Fibroblast of villous mesenchyme (primary cell): ENCODE data around the gene KDM6A. TPM values are rescaled to one million over a fixed set of nuclear protein-coding genes. Genes with fewer than 3 reads are reported as not detected.
"Not testable (repeated sequence)": the region's sequence is repeated elsewhere in the genome, so short reads cannot be mapped to it uniquely, and the experiment has no call there.

Experiments used
- DNase-seq: peaks from one replicate; pipeline ENCODE4 v3.0.0-alpha.2; 2010; ENCODE audit warnings: low read depth
- H3K4me3 ChIP-seq: 2 replicates; pipeline ENCODE4 v1.5.1; 2011; ENCODE audit warnings: low read depth, mild to moderate bottlenecking, low read length
- total RNA-seq: library from RNA; depleted of rRNA; stranded (reverse); fragments of >200 nt; gene quantifications from 2 replicates; pipeline ENCODE4 v1.2.3, GENCODE V29; 2012
- TF ChIP-seq, protein P1 (sequence below): IDR thresholded peaks from 2 replicates; pipeline ENCODE4 v1.5.1; 2012; ENCODE audit warnings: low read depth, mild to moderate bottlenecking, low read length; ENCODE audit not compliant: insufficient read depth

Gene KDM6A
- total RNA-seq, 1 donor, result 27.6 TPM

DNA sequence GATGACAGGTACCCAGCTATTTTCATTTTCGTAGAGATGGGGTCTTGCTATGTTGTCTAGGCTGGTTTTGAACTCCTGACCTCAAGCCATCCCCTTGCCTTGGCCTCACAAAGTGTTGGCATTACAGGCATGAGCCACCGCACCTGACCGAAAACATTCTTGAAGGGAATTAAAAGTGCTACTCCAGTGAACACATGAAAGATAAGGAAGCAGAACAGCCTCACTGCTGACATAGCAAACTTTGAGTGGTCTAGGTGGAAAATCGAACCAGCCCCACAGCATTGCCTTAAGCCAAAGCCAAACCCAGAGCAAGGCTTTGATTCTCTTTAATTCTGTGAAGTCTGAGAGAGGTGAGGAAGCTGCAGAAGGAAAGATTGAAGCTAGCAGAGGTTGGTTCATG is 65.1 kb downstream of the KDM6A start:
- no peak overlapping the region for H3K4me3 ChIP-seq
- DNase-seq, result no peak
- TF ChIP-seq, protein P1, sequence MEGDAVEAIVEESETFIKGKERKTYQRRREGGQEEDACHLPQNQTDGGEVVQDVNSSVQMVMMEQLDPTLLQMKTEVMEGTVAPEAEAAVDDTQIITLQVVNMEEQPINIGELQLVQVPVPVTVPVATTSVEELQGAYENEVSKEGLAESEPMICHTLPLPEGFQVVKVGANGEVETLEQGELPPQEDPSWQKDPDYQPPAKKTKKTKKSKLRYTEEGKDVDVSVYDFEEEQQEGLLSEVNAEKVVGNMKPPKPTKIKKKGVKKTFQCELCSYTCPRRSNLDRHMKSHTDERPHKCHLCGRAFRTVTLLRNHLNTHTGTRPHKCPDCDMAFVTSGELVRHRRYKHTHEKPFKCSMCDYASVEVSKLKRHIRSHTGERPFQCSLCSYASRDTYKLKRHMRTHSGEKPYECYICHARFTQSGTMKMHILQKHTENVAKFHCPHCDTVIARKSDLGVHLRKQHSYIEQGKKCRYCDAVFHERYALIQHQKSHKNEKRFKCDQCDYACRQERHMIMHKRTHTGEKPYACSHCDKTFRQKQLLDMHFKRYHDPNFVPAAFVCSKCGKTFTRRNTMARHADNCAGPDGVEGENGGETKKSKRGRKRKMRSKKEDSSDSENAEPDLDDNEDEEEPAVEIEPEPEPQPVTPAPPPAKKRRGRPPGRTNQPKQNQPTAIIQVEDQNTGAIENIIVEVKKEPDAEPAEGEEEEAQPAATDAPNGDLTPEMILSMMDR, result no peak

DNA sequence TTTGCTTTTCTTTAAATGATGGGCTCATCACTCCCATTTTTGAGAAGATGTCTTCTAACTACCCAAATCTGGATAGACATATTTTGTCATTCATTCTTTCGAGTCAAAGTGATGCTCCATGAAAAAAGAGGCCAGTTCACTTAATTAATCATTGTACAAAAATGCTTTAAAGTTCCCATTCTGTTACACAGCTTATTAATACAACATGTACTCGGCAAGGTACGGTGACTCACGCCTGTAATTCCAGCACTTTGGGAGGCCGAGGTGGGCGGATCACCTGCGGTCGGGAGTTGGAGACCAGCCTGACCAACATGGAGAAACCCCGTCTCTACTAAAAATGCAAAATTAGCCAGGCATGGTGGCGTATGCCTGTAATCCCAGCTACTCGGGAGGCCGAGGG is 67.6 kb downstream of the KDM6A start:
- not testable (repeated sequence) for H3K4me3 ChIP-seq, DNase-seq

DNA sequence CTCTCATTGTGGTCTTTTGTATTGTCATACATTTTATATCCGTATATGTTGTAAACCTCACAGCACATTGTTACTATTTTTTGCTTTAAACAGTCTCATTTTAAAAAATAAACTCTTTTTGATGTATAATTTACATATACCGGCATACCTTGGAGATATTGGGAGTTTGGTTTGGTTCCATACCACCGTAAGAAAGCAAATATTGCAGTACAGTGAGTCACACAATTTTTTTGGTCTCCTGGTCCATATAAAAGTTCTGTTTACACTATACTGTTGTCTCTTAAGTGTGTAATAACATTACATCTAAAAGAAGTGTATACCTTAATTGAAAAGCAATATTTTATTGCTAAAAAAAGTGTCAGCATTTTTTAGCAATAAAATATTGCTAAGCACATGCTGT is 70.0 kb downstream of the KDM6A start:
- TF ChIP-seq, protein P1, result no peak

DNA sequence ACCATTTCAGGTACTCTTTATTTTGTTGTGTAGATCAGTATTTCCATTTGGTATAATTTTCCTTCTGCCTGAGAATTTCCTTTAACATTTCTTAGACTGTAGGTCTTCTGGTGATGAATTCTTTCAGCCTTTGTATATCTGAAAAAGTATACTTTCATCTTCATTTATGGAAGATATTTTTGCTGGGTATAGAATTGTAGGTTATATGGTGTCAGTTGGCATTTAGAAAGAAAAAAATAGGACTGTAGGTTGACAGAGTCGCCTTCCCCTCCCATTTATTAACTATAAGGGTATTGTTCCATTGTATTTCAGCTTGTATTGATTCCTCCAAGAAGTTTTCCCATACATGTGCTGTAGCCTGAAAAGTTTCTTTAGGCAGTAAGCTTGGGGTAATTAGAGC is 71.9 kb downstream of the KDM6A start:
- TF ChIP-seq, protein P1, result no peak
- no peak overlapping the region for H3K4me3 ChIP-seq
- no peak for DNase-seq

More for the DNA sequence above, 70.0 kb downstream of the KDM6A start:
- H3K4me3 ChIP-seq, result no peak overlapping the region
- DNase-seq, result no peak

DNA sequence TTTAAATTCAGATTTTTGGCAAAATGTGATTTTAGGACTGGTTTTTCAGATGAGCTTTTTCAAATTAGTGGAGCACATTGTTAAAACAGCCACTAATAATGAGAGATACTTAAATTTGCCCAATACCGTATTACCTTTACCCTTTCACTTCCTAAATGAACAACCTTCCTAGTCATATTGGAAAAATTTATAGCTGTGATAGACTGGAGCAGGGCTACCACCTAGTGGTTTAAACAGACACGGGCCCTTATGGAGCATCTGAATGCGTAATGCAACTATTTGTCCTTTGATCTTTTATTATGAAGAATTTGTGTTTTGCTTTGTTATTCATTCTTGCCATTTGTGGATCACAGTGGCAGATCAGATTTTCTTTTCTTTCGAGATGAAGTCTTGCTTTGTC is 72.7 kb downstream of the KDM6A start:
- DNase-seq, result no peak

DNA sequence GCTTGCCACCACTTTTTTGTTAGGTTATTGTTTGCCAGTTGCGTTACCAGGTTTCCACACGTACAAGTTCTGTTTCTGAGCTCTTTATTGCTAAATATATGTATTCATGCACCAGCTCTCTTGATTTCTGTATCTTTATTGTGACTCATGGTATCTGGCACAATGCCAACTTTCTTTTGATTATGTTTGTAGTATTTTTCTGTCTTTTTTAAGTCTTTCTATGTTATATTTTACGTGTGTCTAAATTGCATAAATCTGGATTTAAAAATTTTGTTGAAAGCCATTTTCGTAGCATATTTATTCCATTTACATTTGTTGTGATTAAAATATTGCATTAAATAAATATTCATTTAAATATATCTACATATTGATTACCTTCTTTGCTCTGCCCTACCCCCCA is 73.8 kb downstream of the KDM6A start:
- TF ChIP-seq, protein P1, result no peak
- DNase-seq, result no peak
- H3K4me3 ChIP-seq, result no peak overlapping the region

More for the DNA sequence above, 72.7 kb downstream of the KDM6A start:
- H3K4me3 ChIP-seq, result no peak overlapping the region
- TF ChIP-seq, protein P1, result peak; percentile 21

DNA sequence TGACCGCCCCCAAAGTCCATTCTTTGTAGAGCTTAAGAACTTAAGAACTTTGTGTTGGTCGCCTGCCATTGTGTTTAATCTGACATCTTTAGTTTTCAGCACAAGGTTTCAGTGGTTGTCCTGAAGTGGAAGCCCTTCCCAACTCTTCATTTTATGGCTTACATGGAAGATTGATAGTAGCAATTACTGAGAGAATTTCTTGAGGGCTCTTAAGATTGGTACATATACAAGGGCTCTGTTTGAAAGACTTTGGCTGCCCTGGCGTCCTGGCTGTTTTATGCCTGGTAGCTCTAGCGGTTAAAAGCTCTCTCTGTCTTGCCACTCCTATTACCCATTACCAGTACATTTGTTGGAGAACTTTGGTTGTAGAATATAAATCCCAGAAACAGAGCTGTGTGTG is 75.0 kb downstream of the KDM6A start:
- DNase-seq, result no peak
- no peak overlapping the region for H3K4me3 ChIP-seq
- TF ChIP-seq, protein P1, result no peak
